Measurements from ENCODE around the gene CCDC107.

Gene CCDC107

GRCh38 chr9:35618325-35618727 lies 39.8 kb upstream of the CCDC107 start, which contains the start of gene CD72:
CD72 (minus strand) TSS chr9:35618413; CDS start chr9:35618303, 110 bp downstream.
- TF ChIP-seq FOXP2 (optimal IDR thresholded peaks at IDR 0.05; ENCODE audit: borderline replicate concordance, extremely low read depth, extremely low read length, insufficient read depth), result no peak
- no peak for TF ChIP-seq POLR2AphosphoS5 (IDR thresholded peaks at IDR 0.05; ENCODE audit: low read depth, low read length)
- no peak for TF ChIP-seq SIN3A (IDR thresholded peaks at IDR 0.05; ENCODE audit: borderline replicate concordance, insufficient read depth, low read length)
- no peak for TF ChIP-seq REST (IDR thresholded peaks at IDR 0.05; ENCODE audit: insufficient read depth in 1 of 2, low read depth in 2 of 2, low read length in 2 of 2)
- no peak for TF ChIP-seq TAF1 (IDR thresholded peaks at IDR 0.05; ENCODE audit: borderline replicate concordance, insufficient read depth, low read length)

DNA sequence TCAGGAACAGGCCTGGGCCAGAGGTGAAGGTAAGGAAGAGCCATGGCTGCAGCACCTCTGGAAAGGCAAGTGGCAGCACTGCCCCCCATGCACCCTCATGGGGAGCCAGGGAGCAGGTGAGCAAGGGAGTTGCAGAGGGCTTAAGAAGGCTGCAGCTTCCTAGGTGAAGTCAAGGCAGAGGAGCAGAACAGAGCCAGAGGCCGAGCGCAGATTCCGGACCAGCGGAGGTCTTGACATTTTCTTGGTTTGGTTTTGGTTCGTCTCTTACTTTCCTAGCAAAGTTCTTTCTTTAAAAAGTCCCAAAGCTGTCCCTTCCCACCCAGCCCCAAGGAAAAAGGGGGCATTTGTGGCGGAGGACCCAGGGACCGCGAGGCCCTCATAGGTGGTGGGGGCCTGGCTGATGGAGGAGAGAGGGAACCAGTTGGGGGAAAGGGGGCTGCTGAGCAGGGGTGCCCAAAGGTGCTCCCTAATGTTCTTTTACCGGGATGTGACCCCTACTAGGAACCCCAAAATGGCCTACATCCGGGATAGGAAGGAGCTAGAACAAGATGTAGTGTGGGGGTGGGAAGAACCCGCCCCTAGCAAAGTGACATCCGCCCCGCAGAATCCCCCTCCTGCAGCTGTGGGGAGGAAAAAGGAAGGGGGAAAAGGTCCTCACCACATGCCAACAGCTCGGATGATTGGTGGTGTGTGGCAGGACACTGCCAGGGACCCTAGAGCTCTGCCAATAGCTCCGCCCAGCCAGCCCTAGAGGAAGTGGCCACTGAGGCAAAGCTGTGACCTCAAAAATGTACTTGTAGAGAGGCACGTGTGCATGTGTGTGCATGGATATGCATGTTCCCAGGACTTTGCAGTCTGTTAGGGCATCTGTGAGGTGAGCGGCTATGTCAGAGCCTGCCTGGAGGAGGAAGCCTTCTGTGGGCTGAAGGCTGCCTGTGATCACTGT lies 39.0 kb upstream of the CCDC107 start:
- no peak for TF ChIP-seq SIN3A (IDR thresholded peaks at IDR 0.05; ENCODE audit: borderline replicate concordance, insufficient read depth, low read length)
- no peak for TF ChIP-seq TAF1 (IDR thresholded peaks at IDR 0.05; ENCODE audit: borderline replicate concordance, insufficient read depth, low read length)
- no peak for TF ChIP-seq POLR2AphosphoS5 (IDR thresholded peaks at IDR 0.05; ENCODE audit: low read depth, low read length)
- no peak for TF ChIP-seq REST (IDR thresholded peaks at IDR 0.05; ENCODE audit: insufficient read depth in 1 of 2, low read depth in 2 of 2, low read length in 2 of 2)
- TF ChIP-seq FOXP2 (optimal IDR thresholded peaks at IDR 0.05; ENCODE audit: borderline replicate concordance, extremely low read depth, extremely low read length, insufficient read depth), result no peak

DNA sequence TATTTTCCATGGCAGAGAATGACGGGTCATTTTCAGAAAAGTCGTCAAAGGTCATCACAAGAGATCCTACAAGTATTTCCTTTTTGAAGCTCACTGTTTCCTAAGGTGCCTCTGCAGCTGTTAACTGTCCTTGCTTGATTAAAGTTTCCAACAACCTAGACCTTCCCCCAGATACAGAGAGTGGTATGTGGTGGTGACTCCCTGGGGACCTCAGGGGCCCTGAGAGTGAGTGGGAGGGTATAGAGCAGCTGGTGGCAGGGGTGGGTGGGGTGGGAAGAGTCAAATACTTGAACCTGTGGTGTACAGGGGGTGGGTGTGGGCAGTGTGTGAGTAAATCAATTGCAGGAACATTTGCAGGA lies 38.3 kb upstream of the CCDC107 start:
- TF ChIP-seq TAF1 (IDR thresholded peaks at IDR 0.05; ENCODE audit: borderline replicate concordance, insufficient read depth, low read length) (no peak), FOXP2 (optimal IDR thresholded peaks at IDR 0.05; ENCODE audit: borderline replicate concordance, extremely low read depth, extremely low read length, insufficient read depth) (no peak), POLR2AphosphoS5 (IDR thresholded peaks at IDR 0.05; ENCODE audit: low read depth, low read length) (no peak), SIN3A (IDR thresholded peaks at IDR 0.05; ENCODE audit: borderline replicate concordance, insufficient read depth, low read length) (no peak), REST (IDR thresholded peaks at IDR 0.05; ENCODE audit: insufficient read depth in 1 of 2, low read depth in 2 of 2, low read length in 2 of 2) (no peak)

DNA sequence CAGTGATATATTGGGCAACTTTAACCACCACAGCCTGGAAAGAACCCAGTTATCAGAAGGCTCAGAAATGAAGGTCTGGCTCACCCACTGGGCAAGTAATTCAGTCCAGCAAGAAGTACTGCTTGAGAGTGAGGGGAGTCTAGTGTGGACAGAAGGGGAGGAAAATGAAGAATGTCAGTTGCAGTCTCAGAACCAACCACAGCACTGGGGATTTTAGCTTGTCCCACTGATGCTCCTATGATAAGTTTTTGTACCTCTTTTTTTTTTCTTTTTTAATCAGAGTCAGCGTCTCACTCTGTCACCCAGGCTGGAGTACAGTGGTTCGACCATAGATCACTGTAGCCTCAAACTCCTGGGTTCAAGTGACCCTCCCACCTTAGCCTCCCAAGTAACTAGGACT lies 30.5 kb upstream of the CCDC107 start:
- TF ChIP-seq FOXP2 (optimal IDR thresholded peaks at IDR 0.05; ENCODE audit: borderline replicate concordance, extremely low read depth, extremely low read length, insufficient read depth), result no peak

DNA sequence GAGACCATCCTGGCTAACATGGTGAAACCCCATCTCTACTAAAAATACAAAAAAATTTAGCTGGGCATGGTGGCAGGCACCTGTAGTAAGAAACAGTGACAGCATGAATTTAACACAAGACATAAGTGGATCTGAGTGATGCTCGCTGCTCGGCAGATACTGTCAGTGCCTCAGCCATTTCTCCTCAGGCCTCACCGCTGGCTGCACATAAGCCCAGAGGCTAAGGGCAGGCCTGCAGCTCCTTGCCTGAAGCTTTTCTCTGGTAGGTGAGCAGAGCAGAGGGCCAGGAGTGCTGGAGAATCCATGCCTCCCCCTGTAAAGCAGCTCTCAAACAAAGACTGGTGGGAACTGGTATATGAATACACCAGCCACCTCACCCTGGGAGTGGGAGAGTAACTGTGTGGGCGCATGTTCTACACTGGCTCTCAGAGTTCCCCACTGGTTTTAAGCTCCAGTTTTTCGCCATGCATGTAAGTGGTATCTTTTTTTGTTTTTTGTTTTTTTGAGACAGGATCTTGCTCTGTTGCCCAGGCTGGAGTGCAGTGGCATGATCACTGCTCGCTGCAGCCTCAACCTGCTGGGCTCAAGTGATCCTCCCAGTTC lies 29.6 kb upstream of the CCDC107 start:
- TF ChIP-seq FOXP2 (optimal IDR thresholded peaks at IDR 0.05; ENCODE audit: borderline replicate concordance, extremely low read depth, extremely low read length, insufficient read depth) (no peak), TAF1 (IDR thresholded peaks at IDR 0.05; ENCODE audit: borderline replicate concordance, insufficient read depth, low read length) (no peak), REST (IDR thresholded peaks at IDR 0.05; ENCODE audit: insufficient read depth in 1 of 2, low read depth in 2 of 2, low read length in 2 of 2) (no peak), POLR2AphosphoS5 (IDR thresholded peaks at IDR 0.05; ENCODE audit: low read depth, low read length) (no peak), SIN3A (IDR thresholded peaks at IDR 0.05; ENCODE audit: borderline replicate concordance, insufficient read depth, low read length) (no peak)

All from PFSK-1 (cell line).